Neural progenitor cell (in vitro differentiated cells): ENCODE measurements around the gene C5orf34.

Source experiments
- CTCF ChIP-seq: fragments of 200-600 bp; sonication (generic); IDR thresholded peaks from 2 replicates; pipeline ENCODE4 v1.5.1; 2017; ENCODE audit warnings: antibody characterized with exemption, mild to moderate bottlenecking
- EZH2 ChIP-seq: fragments of 200-600 bp; sonication (generic); IDR thresholded peaks from 2 replicates; pipeline ENCODE4 v1.6.1; 2017; ENCODE audit warnings: antibody characterized with exemption, mild to moderate bottlenecking, moderate library complexity
- EZH2phosphoT487 ChIP-seq: fragments of 200-600 bp; sonication (generic); IDR thresholded peaks from 2 replicates; pipeline ENCODE4 v1.6.1; 2017; ENCODE audit warnings: antibody characterized with exemption

GRCh38 chr5:43540746-43541145, 25.8 kb upstream of the C5orf34 start:
- TF ChIP-seq CTCF (no peak), EZH2phosphoT487 (no peak), EZH2 (no peak)
